GM23338 (cell line): Measurements from ENCODE around the gene RRBP1.

Experiments
- CREB1 ChIP-seq: fragments of 250-450 bp; sonication (Bioruptor Pico); IDR thresholded peaks from 2 replicates; pipeline ENCODE4 v1.5.0; 2020; ENCODE audit warnings: low read depth, mild to moderate bottlenecking, moderate library complexity
- CTCF ChIP-seq, 2 experiments: fragments of 200-600 bp in 1 of 2; sonication (generic) in 1 of 2; conservative IDR thresholded peaks; 2 replicates each; pipeline versions ENCODE4 v1.5.1 to v1.6.1; 2016 to 2017; ENCODE audit warnings: antibody characterized with exemption in 2 of 2, low read depth in 2 of 2, mild to moderate bottlenecking in 2 of 2, moderate library complexity in 1 of 2
- ETS1 ChIP-seq: IDR thresholded peaks from 2 replicates; pipeline ENCODE4 v1.6.1; 2016; ENCODE audit warnings: antibody characterized with exemption
- EZH2 ChIP-seq: fragments of 200-600 bp; sonication (generic); IDR thresholded peaks from one replicate; pipeline ENCODE4 v1.8.0; 2017; ENCODE audit warnings: antibody characterized with exemption, mild to moderate bottlenecking, low read depth; ENCODE audit not compliant: unreplicated experiment
- EZH2phosphoT487 ChIP-seq: fragments of 200-600 bp; sonication (generic); IDR thresholded peaks from one replicate; pipeline ENCODE4 v1.8.1; 2018; ENCODE audit warnings: antibody characterized with exemption; ENCODE audit not compliant: unreplicated experiment
- JUNB ChIP-seq: IDR thresholded peaks from one replicate; pipeline ENCODE4 v1.6.1; 2016; ENCODE audit warnings: antibody characterized with exemption; ENCODE audit not compliant: unreplicated experiment
- NANOG ChIP-seq: IDR thresholded peaks from 2 replicates; pipeline ENCODE4 v1.6.1; 2016; ENCODE audit warnings: antibody characterized with exemption, borderline replicate concordance
- POLR2AphosphoS5 ChIP-seq: IDR thresholded peaks from 2 replicates; pipeline ENCODE4 v1.6.1; 2016; ENCODE audit warnings: antibody characterized with exemption, low read depth
- STAT1 ChIP-seq: IDR thresholded peaks from one replicate; pipeline ENCODE4 v1.6.1; 2016; ENCODE audit warnings: antibody characterized with exemption; ENCODE audit not compliant: unreplicated experiment
- ZNF331 ChIP-seq: fragments of 250-450 bp; sonication (Bioruptor Pico); IDR thresholded peaks from 2 replicates; pipeline ENCODE4 v1.5.0; 2020; ENCODE audit warnings: low read depth, mild to moderate bottlenecking, moderate library complexity
- TF ChIP-seq, protein P1 (sequence below): IDR thresholded peaks from one replicate; pipeline ENCODE4 v1.6.1; 2018; ENCODE audit warnings: antibody characterized with exemption; ENCODE audit not compliant: unreplicated experiment

GRCh38 chr20:17711267-17711627, 29.2 kb upstream of the RRBP1 start:
- no peak for TF ChIP-seq CTCF (conservative IDR thresholded peaks at IDR 0.05; ENCODE audit: low read depth in 2 of 2)
- no peak for TF ChIP-seq EZH2
- no peak for TF ChIP-seq STAT1
- TF ChIP-seq, protein P1, sequence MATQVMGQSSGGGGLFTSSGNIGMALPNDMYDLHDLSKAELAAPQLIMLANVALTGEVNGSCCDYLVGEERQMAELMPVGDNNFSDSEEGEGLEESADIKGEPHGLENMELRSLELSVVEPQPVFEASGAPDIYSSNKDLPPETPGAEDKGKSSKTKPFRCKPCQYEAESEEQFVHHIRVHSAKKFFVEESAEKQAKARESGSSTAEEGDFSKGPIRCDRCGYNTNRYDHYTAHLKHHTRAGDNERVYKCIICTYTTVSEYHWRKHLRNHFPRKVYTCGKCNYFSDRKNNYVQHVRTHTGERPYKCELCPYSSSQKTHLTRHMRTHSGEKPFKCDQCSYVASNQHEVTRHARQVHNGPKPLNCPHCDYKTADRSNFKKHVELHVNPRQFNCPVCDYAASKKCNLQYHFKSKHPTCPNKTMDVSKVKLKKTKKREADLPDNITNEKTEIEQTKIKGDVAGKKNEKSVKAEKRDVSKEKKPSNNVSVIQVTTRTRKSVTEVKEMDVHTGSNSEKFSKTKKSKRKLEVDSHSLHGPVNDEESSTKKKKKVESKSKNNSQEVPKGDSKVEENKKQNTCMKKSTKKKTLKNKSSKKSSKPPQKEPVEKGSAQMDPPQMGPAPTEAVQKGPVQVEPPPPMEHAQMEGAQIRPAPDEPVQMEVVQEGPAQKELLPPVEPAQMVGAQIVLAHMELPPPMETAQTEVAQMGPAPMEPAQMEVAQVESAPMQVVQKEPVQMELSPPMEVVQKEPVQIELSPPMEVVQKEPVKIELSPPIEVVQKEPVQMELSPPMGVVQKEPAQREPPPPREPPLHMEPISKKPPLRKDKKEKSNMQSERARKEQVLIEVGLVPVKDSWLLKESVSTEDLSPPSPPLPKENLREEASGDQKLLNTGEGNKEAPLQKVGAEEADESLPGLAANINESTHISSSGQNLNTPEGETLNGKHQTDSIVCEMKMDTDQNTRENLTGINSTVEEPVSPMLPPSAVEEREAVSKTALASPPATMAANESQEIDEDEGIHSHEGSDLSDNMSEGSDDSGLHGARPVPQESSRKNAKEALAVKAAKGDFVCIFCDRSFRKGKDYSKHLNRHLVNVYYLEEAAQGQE: no peak
- TF ChIP-seq POLR2AphosphoS5: no peak
- TF ChIP-seq EZH2phosphoT487: no peak
- no peak for TF ChIP-seq JUNB
- no peak for TF ChIP-seq NANOG
- no peak for TF ChIP-seq ETS1
- TF ChIP-seq ZNF331 (CRISPR knock-in tag): no peak
- no peak for TF ChIP-seq CREB1
